LNCAP (cell line): ENCODE measurements around the gene C1QTNF2.

Experiments
- TF ChIP-seq, protein P1 (sequence below): fragments of 450-650 bp; IDR thresholded peaks from 2 replicates; pipeline ENCODE4 v1.5.1; 2017; ENCODE audit warnings: mild to moderate bottlenecking

The C1QTNF2 gene

DNA sequence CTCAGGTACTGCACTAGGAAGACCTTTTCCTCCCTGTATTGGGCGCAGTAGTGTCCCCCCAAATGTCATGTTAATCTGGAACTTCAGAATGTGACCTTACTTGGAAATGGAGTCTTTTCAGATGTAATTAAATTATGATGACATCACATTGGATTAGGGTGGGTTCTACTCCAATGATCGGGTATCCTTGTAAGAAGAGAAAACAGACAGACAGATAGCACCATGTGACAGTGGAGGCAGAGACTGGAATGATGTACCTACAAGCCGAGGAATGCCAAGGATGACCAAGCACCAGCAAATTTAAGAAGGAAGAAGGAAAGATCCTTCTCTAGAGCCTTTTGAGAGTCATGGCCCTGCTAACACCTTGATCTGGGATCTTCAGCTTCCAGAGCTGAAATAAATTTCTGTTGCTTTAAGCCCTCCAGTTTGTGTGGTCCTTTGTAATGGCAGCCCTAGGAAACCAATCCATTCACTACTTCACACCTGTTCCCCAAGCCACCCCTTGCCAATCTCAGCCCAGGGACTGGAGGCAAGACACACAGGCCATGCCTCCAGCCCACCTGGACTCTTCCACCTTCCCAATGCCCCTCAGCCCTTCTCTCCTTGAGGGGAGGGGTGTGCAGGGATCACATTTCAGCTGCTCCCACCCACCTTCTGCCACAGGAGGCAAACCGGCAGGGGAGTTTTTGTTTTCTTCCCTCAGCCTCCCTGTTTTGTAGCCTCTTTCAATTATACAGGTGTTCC, 59.7 kb downstream of the C1QTNF2 start:
- TF ChIP-seq, protein P1, sequence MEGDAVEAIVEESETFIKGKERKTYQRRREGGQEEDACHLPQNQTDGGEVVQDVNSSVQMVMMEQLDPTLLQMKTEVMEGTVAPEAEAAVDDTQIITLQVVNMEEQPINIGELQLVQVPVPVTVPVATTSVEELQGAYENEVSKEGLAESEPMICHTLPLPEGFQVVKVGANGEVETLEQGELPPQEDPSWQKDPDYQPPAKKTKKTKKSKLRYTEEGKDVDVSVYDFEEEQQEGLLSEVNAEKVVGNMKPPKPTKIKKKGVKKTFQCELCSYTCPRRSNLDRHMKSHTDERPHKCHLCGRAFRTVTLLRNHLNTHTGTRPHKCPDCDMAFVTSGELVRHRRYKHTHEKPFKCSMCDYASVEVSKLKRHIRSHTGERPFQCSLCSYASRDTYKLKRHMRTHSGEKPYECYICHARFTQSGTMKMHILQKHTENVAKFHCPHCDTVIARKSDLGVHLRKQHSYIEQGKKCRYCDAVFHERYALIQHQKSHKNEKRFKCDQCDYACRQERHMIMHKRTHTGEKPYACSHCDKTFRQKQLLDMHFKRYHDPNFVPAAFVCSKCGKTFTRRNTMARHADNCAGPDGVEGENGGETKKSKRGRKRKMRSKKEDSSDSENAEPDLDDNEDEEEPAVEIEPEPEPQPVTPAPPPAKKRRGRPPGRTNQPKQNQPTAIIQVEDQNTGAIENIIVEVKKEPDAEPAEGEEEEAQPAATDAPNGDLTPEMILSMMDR = no peak

DNA sequence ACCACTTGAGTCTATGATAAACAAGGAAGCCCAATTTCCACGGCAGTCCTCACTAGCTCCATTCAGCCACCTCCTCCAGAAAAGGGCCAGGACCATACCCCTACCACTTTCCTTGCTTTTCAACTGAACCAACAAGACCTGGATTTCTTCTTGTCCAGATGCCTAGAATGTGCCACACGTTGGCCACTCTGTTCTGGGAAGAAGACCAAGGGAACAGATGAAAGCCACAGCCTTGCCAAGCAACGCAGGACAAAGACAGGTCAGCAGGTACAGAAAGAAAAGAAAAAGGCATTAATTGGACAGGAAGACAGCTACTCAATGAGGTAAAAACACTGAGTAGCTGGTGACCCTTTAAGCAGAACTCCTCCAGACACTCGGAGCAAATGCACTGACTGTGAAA, 60.3 kb downstream of the C1QTNF2 start:
- TF ChIP-seq, protein P1 = no peak

DNA sequence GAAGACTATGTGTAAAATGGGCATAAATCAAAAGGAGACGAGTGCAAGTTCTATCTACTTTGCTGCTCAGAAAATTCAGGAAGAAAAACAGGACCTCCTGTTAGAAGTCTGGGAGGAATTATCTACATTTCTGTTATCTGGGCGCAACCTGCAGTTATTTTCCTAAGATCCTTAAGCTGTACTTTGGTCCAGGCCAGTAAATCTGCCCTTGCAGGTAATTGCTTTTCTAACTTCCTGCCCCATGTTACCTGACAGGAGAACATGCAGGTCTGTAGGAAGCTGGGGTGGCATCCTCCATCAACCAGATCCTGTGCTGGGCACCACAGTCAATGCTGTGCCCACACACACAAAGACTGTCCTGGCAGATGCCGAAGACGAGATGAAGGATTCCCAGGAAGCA, 63.7 kb downstream of the C1QTNF2 start:
- TF ChIP-seq, protein P1 = no peak

DNA sequence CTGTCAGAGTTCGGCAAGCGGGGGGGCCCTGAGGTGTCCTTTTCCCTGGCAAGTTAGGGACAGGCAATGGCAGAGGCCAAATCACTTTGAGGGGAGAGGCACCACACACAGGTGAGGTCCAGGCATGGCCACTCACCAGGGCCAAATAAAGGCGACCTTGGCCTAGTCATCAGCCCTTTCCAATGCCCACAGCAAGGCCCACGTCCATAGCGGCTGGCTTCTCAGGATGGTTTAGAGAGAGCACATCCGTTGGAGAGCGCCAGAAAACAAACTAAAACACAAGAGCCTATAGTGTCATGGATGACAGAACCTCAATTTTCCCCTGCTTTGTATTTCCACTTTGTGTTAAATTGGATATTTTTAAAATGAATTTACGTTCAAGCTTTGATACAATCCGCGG, 65.1 kb downstream of the C1QTNF2 start:
- TF ChIP-seq, protein P1 = no peak

DNA sequence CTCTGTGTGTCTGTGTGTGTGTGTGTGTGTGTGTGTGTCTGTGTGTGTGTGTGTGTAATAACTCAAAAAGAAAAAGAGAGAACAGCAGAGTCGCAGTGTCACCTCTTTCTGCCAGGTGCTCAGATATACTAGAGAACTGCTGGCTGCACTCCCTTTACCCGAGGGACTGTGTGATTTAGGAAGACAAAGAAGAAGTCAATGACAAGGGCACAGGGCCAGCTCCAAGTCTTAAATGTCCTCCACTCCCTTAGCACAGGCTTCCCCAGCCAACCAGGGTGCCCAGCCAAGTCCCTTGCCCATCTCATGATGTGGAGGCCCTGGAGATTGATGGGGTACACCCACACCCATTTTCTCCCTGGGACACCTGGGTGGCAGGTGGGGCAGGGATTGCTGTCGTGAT, 66.7 kb downstream of the C1QTNF2 start:
- TF ChIP-seq, protein P1 = no peak

DNA sequence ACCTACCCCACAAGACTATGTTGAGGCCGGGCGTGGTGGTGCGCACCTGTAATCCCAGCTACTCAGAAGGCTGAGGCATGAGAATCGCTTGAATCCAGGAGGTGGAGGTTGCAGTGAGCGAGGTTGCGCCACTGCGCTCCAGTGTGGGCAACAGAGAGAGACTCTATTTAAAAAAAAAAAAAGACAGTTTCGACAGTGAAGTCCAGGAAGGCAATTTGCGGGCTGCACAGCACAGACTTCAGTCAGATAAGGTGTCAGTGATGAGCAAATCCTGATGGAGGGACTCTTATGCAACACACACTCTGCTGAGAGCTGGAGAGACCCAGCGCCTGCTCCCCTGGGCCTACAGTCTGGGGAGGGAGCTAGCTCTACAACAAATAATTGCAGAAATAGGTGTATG, 72.2 kb downstream of the C1QTNF2 start:
- TF ChIP-seq, protein P1 = no peak

DNA sequence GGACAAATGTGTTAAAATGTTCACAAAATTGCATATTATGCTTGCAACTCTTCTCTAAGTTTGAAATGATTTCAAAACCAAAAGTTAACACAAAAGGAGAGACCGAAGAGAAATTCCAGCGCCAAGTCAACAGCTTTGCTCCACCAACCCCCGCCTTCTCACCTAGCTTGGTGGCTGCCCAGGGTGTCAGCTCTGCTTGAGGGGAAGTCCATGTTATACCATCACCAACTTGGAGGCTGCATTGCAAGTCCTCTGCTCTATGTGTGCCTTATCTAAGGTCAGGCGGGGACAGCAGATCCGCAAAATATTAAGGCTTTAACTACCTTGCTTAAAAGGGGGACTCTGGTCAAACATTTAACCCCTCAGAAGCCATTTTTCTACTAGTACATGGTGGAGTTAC, 72.7 kb downstream of the C1QTNF2 start:
- TF ChIP-seq, protein P1 = no peak
